OCI-LY3 (cell line): ENCODE measurements around the gene STRN3.

ENCODE experiments used
- H2AFZ ChIP-seq: fragments of 200-600, 300-600 bp; shearing (Covaris generic); 2 replicates; pipeline ENCODE4 v1.6.0; 2014; ENCODE audit warnings: antibody characterized with exemption, low read depth, low read length
- H3K27ac ChIP-seq: fragments of 200-600, 300-600 bp; sonication (generic); 2 replicates; pipeline ENCODE4 v1.5.1; 2014; ENCODE audit warnings: mild to moderate bottlenecking, low read length, moderate library complexity, mixed read lengths
- H3K27me3 ChIP-seq: fragments of 200-600, 300-600 bp; sonication (generic); 2 replicates; pipeline ENCODE4 v1.6.1; 2014; ENCODE audit warnings: low read depth, low read length, mixed read lengths
- H3K36me3 ChIP-seq: fragments of 200-600, 300-600 bp; sonication (generic); replicated peaks from 2 replicates; pipeline ENCODE3; 2014; ENCODE audit warnings: low read depth, low read length, mixed read lengths
- H3K4me1 ChIP-seq: fragments of 300-600, 200-600 bp; sonication (generic); 2 replicates; pipeline ENCODE4 v1.6.1; 2014; ENCODE audit warnings: low read length, mixed read lengths
- H3K4me2 ChIP-seq: fragments of 200-600, 300-600 bp; sonication (generic); 2 replicates; pipeline ENCODE4 v1.6.1; 2014; ENCODE audit warnings: low read length, mixed read lengths
- H3K4me3 ChIP-seq: fragments of 300-600, 200-600 bp; sonication (generic); 2 replicates; pipeline ENCODE4 v1.5.1; 2014; ENCODE audit warnings: antibody characterized with exemption, mild to moderate bottlenecking, low read length, moderate library complexity
- H3K79me2 ChIP-seq: fragments of 300-600, 200-600 bp; shearing (Covaris generic); 2 replicates; pipeline ENCODE4 v1.6.1; 2014; ENCODE audit warnings: mild to moderate bottlenecking, low read length, mixed read lengths
- H3K9ac ChIP-seq: fragments of 300-600, 200-600 bp; shearing (Covaris generic); 2 replicates; pipeline ENCODE4 v1.6.0; 2014; ENCODE audit warnings: mild to moderate bottlenecking, low read length, moderate library complexity
- H3K9me3 ChIP-seq: fragments of 200-600, 300-600 bp; shearing (Covaris generic); 2 replicates; pipeline ENCODE4 v1.6.1; 2014; ENCODE audit warnings: low read length, mixed read lengths; ENCODE audit not compliant: insufficient read depth
- H4K20me1 ChIP-seq: fragments of 200-600, 300-600 bp; sonication (generic); 2 replicates; pipeline ENCODE4 v1.6.1; 2016; ENCODE audit warnings: low read length, mixed read lengths; ENCODE audit not compliant: insufficient read depth
- CTCF ChIP-seq: fragments of 200-600, 300-600 bp; sonication (generic); IDR thresholded peaks from 2 replicates; pipeline ENCODE4 v1.5.1; 2014; ENCODE audit warnings: antibody characterized with exemption, low read length, low read depth
- EZH2phosphoT487 ChIP-seq: fragments of 200-600 bp; shearing (Covaris generic); IDR thresholded peaks from 2 replicates; pipeline ENCODE4 v1.6.1; 2018; ENCODE audit warnings: antibody characterized with exemption, mixed run types, low read depth

STRN3 gene

GRCh38 chr14:31037709-31038221, 11.6 kb upstream of the STRN3 start:
- H3K9me3 ChIP-seq: no peaks in the 10 kb centered on the region
- no peak overlapping the region for H3K4me2 ChIP-seq
- H3K4me1 ChIP-seq: no peaks in the 10 kb centered on the region
- H3K4me3 ChIP-seq: no peak overlapping the region
- TF ChIP-seq CTCF (no peak), EZH2phosphoT487 (no peak)
- H3K79me2 ChIP-seq: no peaks in the 10 kb centered on the region
- H3K27me3 ChIP-seq: no peaks in the 10 kb centered on the region
- no peak overlapping the region for H2AFZ ChIP-seq
- H3K27ac ChIP-seq: no peak overlapping the region
- no peaks in the 10 kb centered on the region for H4K20me1 ChIP-seq
- H3K9ac ChIP-seq: no peak overlapping the region
- no peaks in the 10 kb centered on the region for H3K36me3 ChIP-seq

GRCh38 chr14:31036552-31036951, 10.4 kb upstream of the STRN3 start:
- Histone ChIP-seq H3K27me3 (no peaks in the 10 kb centered on the region), H4K20me1 (no peaks in the 10 kb centered on the region), H3K36me3 (no peaks in the 10 kb centered on the region), H3K9ac (no peak overlapping the region), H3K9me3 (no peaks in the 10 kb centered on the region), H3K4me2 (no peak overlapping the region), H3K4me1 (peaks cover 2% of the 10 kb centered on the region), H3K79me2 (no peaks in the 10 kb centered on the region), H2AFZ (no peak overlapping the region), H3K27ac (no peak overlapping the region), H3K4me3 (no peak overlapping the region)
- TF ChIP-seq EZH2phosphoT487 (no peak), CTCF (no peak)

- H3K9me3 ChIP-seq: no peaks in the 10 kb centered on the region
- H2AFZ ChIP-seq: no peak overlapping the region
- H3K27ac ChIP-seq: no peak overlapping the region
- no peaks in the 10 kb centered on the region for H4K20me1 ChIP-seq
- no peaks in the 10 kb centered on the region for H3K27me3 ChIP-seq
- peaks cover 15% of the 10 kb centered on the region for H3K79me2 ChIP-seq
- TF ChIP-seq CTCF (no peak), EZH2phosphoT487 (no peak)
- no peak overlapping the region for H3K9ac ChIP-seq
- no peak overlapping the region for H3K4me3 ChIP-seq
- H3K4me1 ChIP-seq: peaks cover 8% of the 10 kb centered on the region
- H3K36me3 ChIP-seq: no peaks in the 10 kb centered on the region
- H3K4me2 ChIP-seq: no peak overlapping the region
Observed at GRCh38 chr14:31030469-31030868, 4.3 kb upstream of the STRN3 start.

GRCh38 chr14:31029016-31029970, 3.1 kb upstream of the STRN3 start:
- no peak for TF ChIP-seq EZH2phosphoT487
- TF ChIP-seq CTCF: no peak
- H3K79me2 ChIP-seq: peaks cover 27% of the 10 kb centered on the region
- H3K27me3 ChIP-seq: no peaks in the 10 kb centered on the region
- H3K9ac ChIP-seq: no peak overlapping the region
- peaks cover 8% of the 10 kb centered on the region; the same call in 1 of the 2 replicates for H4K20me1 ChIP-seq
- H2AFZ ChIP-seq: no peak overlapping the region; the same call in 1 of the 2 replicates
- H3K4me2 ChIP-seq: no peak overlapping the region
- peaks cover 15% of the 10 kb centered on the region for H3K4me1 ChIP-seq
- no peaks in the 10 kb centered on the region for H3K36me3 ChIP-seq
- H3K9me3 ChIP-seq: no peaks in the 10 kb centered on the region
- no peak overlapping the region for H3K4me3 ChIP-seq
- H3K27ac ChIP-seq: no peak overlapping the region
